H9 (cell line): ENCODE results near the gene HS6ST3. TPM values are rescaled to one million over a fixed set of nuclear protein-coding genes. Genes with fewer than 3 reads are reported as not detected.

Source experiments
- DNase-seq: peaks from one replicate; pipeline ENCODE4 v3.0.0-alpha.2; 2017
- H2AFZ ChIP-seq: one replicate; pipeline ENCODE4 v1.6.1; 2013; ENCODE audit warnings: mild to moderate bottlenecking, low read length, control low read depth, moderate library complexity
- H2AK5ac ChIP-seq: 2 replicates; pipeline ENCODE4 v1.6.1; 2013; ENCODE audit warnings: low read length, control low read depth, mixed read lengths; ENCODE audit not compliant: insufficient read length
- H2BK120ac ChIP-seq: one replicate; pipeline ENCODE4 v1.6.1; 2013; ENCODE audit warnings: low read depth, mild to moderate bottlenecking, low read length, control low read depth, inconsistent platforms; ENCODE audit not compliant: poor library complexity, severe bottlenecking
- H2BK12ac ChIP-seq: 2 replicates; pipeline ENCODE4 v1.6.1; 2013; ENCODE audit warnings: low read length, control low read depth, mixed read lengths, low read depth; ENCODE audit not compliant: insufficient read length
- H2BK15ac ChIP-seq: 2 replicates; pipeline ENCODE4 v1.6.1; 2013; ENCODE audit warnings: low read depth, low read length, control low read depth
- H2BK20ac ChIP-seq: one replicate; pipeline ENCODE4 v1.6.1; 2013; ENCODE audit warnings: low read depth, mild to moderate bottlenecking, low read length, control low read depth, inconsistent platforms; ENCODE audit not compliant: poor library complexity, severe bottlenecking
- H2BK5ac ChIP-seq: 2 replicates; pipeline ENCODE4 v1.6.1; 2013; ENCODE audit warnings: low read length, control low read depth, mixed read lengths; ENCODE audit not compliant: insufficient read length
- H3K14ac ChIP-seq: 2 replicates; pipeline ENCODE4 v1.6.1; 2013; ENCODE audit warnings: low read length, control low read depth; ENCODE audit not compliant: insufficient read depth
- H3K18ac ChIP-seq: 2 replicates; pipeline ENCODE4 v1.6.1; 2013; ENCODE audit warnings: low read depth, mild to moderate bottlenecking, mixed read lengths, low read length, control low read depth; ENCODE audit not compliant: insufficient read length
- H3K23ac ChIP-seq: 2 replicates; pipeline ENCODE4 v1.6.1; 2013; ENCODE audit warnings: low read length, control low read depth, mixed read lengths, low read depth; ENCODE audit not compliant: insufficient read length
- H3K23me2 ChIP-seq: 2 replicates; pipeline ENCODE4 v1.6.1; 2013; ENCODE audit warnings: low read depth, mild to moderate bottlenecking, mixed read lengths, low read length, control low read depth; ENCODE audit not compliant: insufficient read length, poor library complexity, severe bottlenecking
- H3K27ac ChIP-seq: 2 replicates; pipeline ENCODE4 v1.5.1; 2013; ENCODE audit warnings: low read length, control low read depth, mixed read lengths, low read depth; ENCODE audit not compliant: insufficient read length
- H3K27me3 ChIP-seq: 2 replicates; pipeline ENCODE4 v1.6.1; 2013; ENCODE audit warnings: low read length, control low read depth, inconsistent platforms; ENCODE audit not compliant: insufficient read depth
- H3K4ac ChIP-seq: 2 replicates; pipeline ENCODE4 v1.6.1; 2013; ENCODE audit warnings: low read depth, mild to moderate bottlenecking, control low read depth, inconsistent platforms, low read length, moderate library complexity
- H3K4me1 ChIP-seq: 2 replicates; pipeline ENCODE4 v1.6.1; 2013; ENCODE audit warnings: low read length, control low read depth, inconsistent platforms; ENCODE audit not compliant: insufficient read depth
- H3K4me2 ChIP-seq: 2 replicates; pipeline ENCODE4 v1.6.1; 2013; ENCODE audit warnings: low read length, control low read depth, mixed read lengths; ENCODE audit not compliant: insufficient read length, insufficient read depth
- H3K56ac ChIP-seq: 2 replicates; pipeline ENCODE4 v1.6.1; 2013; ENCODE audit warnings: low read depth, mild to moderate bottlenecking, mixed read lengths, low read length, control low read depth; ENCODE audit not compliant: insufficient read length
- H3K79me1 ChIP-seq: 2 replicates; pipeline ENCODE4 v1.6.1; 2013; ENCODE audit warnings: low read depth, mild to moderate bottlenecking, moderate library complexity, low read length, control low read depth, inconsistent platforms; ENCODE audit not compliant: insufficient read depth, poor library complexity, severe bottlenecking
- H3K79me2 ChIP-seq: 2 replicates; pipeline ENCODE4 v1.6.1; 2013; ENCODE audit warnings: low read length, control low read depth, inconsistent platforms; ENCODE audit not compliant: insufficient read depth
- H3K9ac ChIP-seq: 2 replicates; pipeline ENCODE4 v1.6.1; 2013; ENCODE audit warnings: low read length, control low read depth, mixed read lengths; ENCODE audit not compliant: insufficient read length; ENCODE audit errors: extremely low read depth
- H3K9me3 ChIP-seq: one replicate; pipeline ENCODE4 v1.6.1; 2013; ENCODE audit warnings: low read depth, low read length, inconsistent platforms; ENCODE audit not compliant: control insufficient read depth
- H3T11ph ChIP-seq: one replicate; pipeline ENCODE4 v1.6.1; 2013; ENCODE audit warnings: mild to moderate bottlenecking, low read length, control low read depth, inconsistent platforms
- H4K20me1 ChIP-seq: one replicate; pipeline ENCODE4 v1.6.1; 2013; ENCODE audit not compliant: control insufficient read depth, insufficient read length, insufficient read depth
- H4K5ac ChIP-seq: 2 replicates; pipeline ENCODE4 v1.6.1; 2013; ENCODE audit warnings: low read depth, mild to moderate bottlenecking, mixed read lengths, low read length, control low read depth; ENCODE audit not compliant: insufficient read length
- H4K8ac ChIP-seq: replicated peaks from 2 replicates; pipeline ENCODE4 v1.6.1; 2013; ENCODE audit warnings: low read length, control low read depth, mixed read lengths, low read depth; ENCODE audit not compliant: insufficient read length
- H4K91ac ChIP-seq: 2 replicates; pipeline ENCODE4 v1.6.1; 2013; ENCODE audit warnings: low read depth, mild to moderate bottlenecking, moderate library complexity, mixed read lengths, low read length, control low read depth; ENCODE audit not compliant: insufficient read length
- H3K27ac Mint-ChIP-seq, 3 experiments: 2 replicates in 2 of 3; 3 replicates in 1 of 3; pipeline ENCODE4 v1.8.0; 2020 to 2021; ENCODE audit warnings: mixed read lengths in 3 of 3, mild to moderate bottlenecking in 1 of 3, moderate library complexity in 1 of 3
- H3K27me3 Mint-ChIP-seq: 2 replicates; pipeline ENCODE4 v1.8.0; 2021; ENCODE audit warnings: low read depth, mild to moderate bottlenecking, moderate library complexity, mixed read lengths
- H3K36me3 Mint-ChIP-seq, 3 experiments: 2 replicates in 2 of 3; 3 replicates in 1 of 3; pipeline ENCODE4 v1.8.0; 2020 to 2021; ENCODE audit warnings: low read depth in 3 of 3, mixed read lengths in 3 of 3; ENCODE audit not compliant: insufficient read depth in 1 of 3
- H3K4me1 Mint-ChIP-seq, 2 experiments: 2 replicates each; pipeline ENCODE4 v1.8.0; 2020; ENCODE audit warnings: mixed read lengths in 2 of 2
- H3K4me3 Mint-ChIP-seq, 2 experiments: 2 replicates in 1 of 2; 3 replicates in 1 of 2; pipeline ENCODE4 v1.8.0; 2020 to 2021; ENCODE audit warnings: mild to moderate bottlenecking in 2 of 2, mixed read lengths in 2 of 2, moderate library complexity in 1 of 2
- H3K9me3 Mint-ChIP-seq, 2 experiments: 2 replicates in 1 of 2; 3 replicates in 1 of 2; pipeline ENCODE4 v1.8.0; 2020; ENCODE audit warnings: mild to moderate bottlenecking in 2 of 2, mixed read lengths in 2 of 2, moderate library complexity in 1 of 2
- CTCF ChIP-seq: fragments of 200-600 bp; sonication (generic); conservative IDR thresholded peaks from 3 replicates; pipeline ENCODE4 v1.8.0; 2021; ENCODE audit warnings: antibody characterized with exemption, mild to moderate bottlenecking
- WGBS: extraction: QIAGEN DNeasy Blood & Tissue Kit; methylation state at CpG from one replicate; pipeline ENCODE4 v1.1.7; 2013; ENCODE audit warnings: missing lambda C conversion rate, low lambda C conversion rate, mixed read lengths; ENCODE audit not compliant: insufficient read length; ENCODE audit errors: extremely low coverage; 5-methylcytosine and 5-hydroxymethylcytosine counted together
- total RNA-seq: library from RNA; stranded (reverse); gene quantifications from 2 replicates; pipeline ENCODE4 v1.2.1, GENCODE V29; 2021

The HS6ST3 gene
- total RNA-seq, 1 experiment from 2014 or later, result 0.44 TPM

- Histone ChIP-seq H3K4me2 (no peak overlapping the region), H4K20me1 (no peaks in the 10 kb centered on the region), H3K27ac (no peak overlapping the region), H3K27me3 (no peaks in the 10 kb centered on the region), H4K5ac (no peak overlapping the region), H2BK120ac (no peak overlapping the region), H3K14ac (no peak overlapping the region), H3K23me2 (no peaks in the 10 kb centered on the region), H3K23ac (no peak overlapping the region), H2BK5ac (no peak overlapping the region), H2BK20ac (no peak overlapping the region), H4K91ac (no peak overlapping the region), H3K9ac (no peak overlapping the region), H4K8ac (no peak overlapping the region), H3K9me3 (no peaks in the 10 kb centered on the region), H2BK12ac (no peak overlapping the region), H3K4me1 (no peaks in the 10 kb centered on the region), H3K79me1 (no peaks in the 10 kb centered on the region), H2BK15ac (no peak overlapping the region), H3K18ac (no peak overlapping the region), H2AK5ac (no peak overlapping the region), H3K79me2 (no peaks in the 10 kb centered on the region), H3K56ac (no peak overlapping the region), H3T11ph (no peak overlapping the region), H2AFZ (no peak overlapping the region), H3K4ac (no peak overlapping the region)
- no peaks in the 10 kb centered on the region for H3K4me1 Mint-ChIP-seq
- H3K36me3 Mint-ChIP-seq, result no peaks in the 10 kb centered on the region
- TF ChIP-seq CTCF, result no peak
- no CpG with 5 or more reads among the region's 8 CpGs for WGBS
- H3K4me3 Mint-ChIP-seq, result no peak overlapping the region
- H3K27me3 Mint-ChIP-seq, result no peaks in the 10 kb centered on the region; the same call in 1 of the 2 replicates
- H3K27ac Mint-ChIP-seq, result no peak overlapping the region
- no peaks in the 10 kb centered on the region for H3K9me3 Mint-ChIP-seq
- DNase-seq, result no peak
These were observed 703.0 kb downstream of the HS6ST3 start for GRCh38 chr13:96792736-96793403.
